ENCODE measurements around the gene SGCA. TPM values are rescaled to one million over a fixed set of nuclear protein-coding genes. Genes with fewer than 3 reads are reported as not detected.

Gene SGCA
- total and polyA plus RNA-seq, 9 of the 15 experiments (the other 6 are each of a cell fraction or from before 2014, with no cell fraction given): not detected

DNA sequence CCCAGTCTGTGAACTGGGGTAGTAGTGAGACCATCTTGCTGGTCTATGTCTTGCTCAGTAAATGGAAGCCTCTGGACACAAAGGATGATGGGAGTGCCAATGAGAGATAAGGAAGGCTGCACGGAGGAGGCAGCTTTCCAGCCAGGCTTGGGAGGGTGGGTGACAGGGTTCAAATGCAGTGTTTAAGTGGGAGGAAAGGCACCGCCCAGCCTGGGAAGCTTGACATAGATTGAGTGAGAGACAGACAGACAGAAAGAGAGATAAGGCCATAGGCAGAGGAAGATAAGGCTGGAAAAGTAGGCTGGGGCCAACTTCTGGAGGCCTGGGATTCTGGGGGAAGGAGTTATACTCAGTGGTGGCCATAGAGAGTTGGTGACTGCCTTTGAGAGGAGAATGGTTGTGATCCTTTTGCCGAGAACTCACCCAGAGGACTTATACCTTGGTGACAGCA is 42.8 kb downstream of the SGCA start (continued):
- TF ChIP-seq, protein P1, sequence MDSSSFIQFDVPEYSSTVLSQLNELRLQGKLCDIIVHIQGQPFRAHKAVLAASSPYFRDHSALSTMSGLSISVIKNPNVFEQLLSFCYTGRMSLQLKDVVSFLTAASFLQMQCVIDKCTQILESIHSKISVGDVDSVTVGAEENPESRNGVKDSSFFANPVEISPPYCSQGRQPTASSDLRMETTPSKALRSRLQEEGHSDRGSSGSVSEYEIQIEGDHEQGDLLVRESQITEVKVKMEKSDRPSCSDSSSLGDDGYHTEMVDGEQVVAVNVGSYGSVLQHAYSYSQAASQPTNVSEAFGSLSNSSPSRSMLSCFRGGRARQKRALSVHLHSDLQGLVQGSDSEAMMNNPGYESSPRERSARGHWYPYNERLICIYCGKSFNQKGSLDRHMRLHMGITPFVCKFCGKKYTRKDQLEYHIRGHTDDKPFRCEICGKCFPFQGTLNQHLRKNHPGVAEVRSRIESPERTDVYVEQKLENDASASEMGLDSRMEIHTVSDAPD (CRISPR knock-in tag; IDR thresholded peaks at IDR 0.05): no peak
- TF ChIP-seq ATF1 (CRISPR knock-in tag; IDR thresholded peaks at IDR 0.05) (no peak), ATF1 (tag; IDR thresholded peaks at IDR 0.05) (no peak; the same call in 1 of the 2 replicates), ZNF511 (CRISPR knock-in tag; IDR thresholded peaks at IDR 0.05) (no peak), SAP30 (IDR thresholded peaks at IDR 0.05; ENCODE audit: borderline replicate concordance, insufficient read depth, low read depth, low read length, poor library complexity, severe bottlenecking) (no peak), RBM14 (IDR thresholded peaks at IDR 0.05; ENCODE audit: borderline replicate concordance, insufficient read depth, low read depth, low read length) (no peak), MAZ (CRISPR knock-in tag; conservative IDR thresholded peaks at IDR 0.05 in 1 of 2, IDR thresholded peaks at IDR 0.05 in 1 of 2) (peak; percentile 76 to 78), KDM5B (IDR thresholded peaks at IDR 0.05; ENCODE audit: insufficient replicate concordance, low read depth, low read length) (peak; percentile 36), ZNF232 (CRISPR knock-in tag; IDR thresholded peaks at IDR 0.05) (no peak), TAF9B (IDR thresholded peaks at IDR 0.05; ENCODE audit: partially characterized antibody) (no peak), MBD2 (IDR thresholded peaks at IDR 0.05; ENCODE audit: borderline replicate concordance, low read depth) (peak; percentile 58), EWSR1 (IDR thresholded peaks at IDR 0.05; ENCODE audit: borderline replicate concordance, low read depth, partially characterized antibody) (no peak), ZBTB49 (CRISPR knock-in tag; IDR thresholded peaks at IDR 0.05; ENCODE audit: borderline replicate concordance) (no peak), ZNF57 (CRISPR knock-in tag; IDR thresholded peaks at IDR 0.05) (no peak), SMARCE1 (IDR thresholded peaks at IDR 0.05) (peak; percentile 98), KLF13 (tag; IDR thresholded peaks at IDR 0.05; ENCODE audit: borderline replicate concordance, low read depth) (0 out of 2 replicates have a peak, but pooled peaks have one; percentile 23), CHD2 (IDR thresholded peaks at IDR 0.05; ENCODE audit: low read depth, low read length) (no peak), NFYB (IDR thresholded peaks at IDR 0.05; ENCODE audit: extremely low read depth, insufficient read length) (no peak), STAT6 (CRISPR knock-in tag; IDR thresholded peaks at IDR 0.05) (no peak), PHF8 (IDR thresholded peaks at IDR 0.05; ENCODE audit: borderline replicate concordance, low read length) (no peak), ZNF75A (CRISPR knock-in tag; IDR thresholded peaks at IDR 0.05) (no peak), MEF2D (tag; conservative IDR thresholded peaks at IDR 0.05; ENCODE audit: low read depth) (peak; percentile 76; the same call in 1 of the 2 replicates)
